Astrocyte (in vitro differentiated cells and primary cell): ENCODE data around the gene KCNH6. TPM values are rescaled to one million over a fixed set of nuclear protein-coding genes. Genes with fewer than 3 reads are reported as not detected.

Source experiments
- DNase-seq: peaks from one replicate; pipeline ENCODE4 v3.0.0-alpha.2; 2010; ENCODE audit warnings: low read depth
- FAIRE-seq: peaks from 2 replicates; lab custom pipeline; 2011; peaks lifted over from hg19 to GRCh38; lab: Jason Lieb, UNC
- H2AFZ ChIP-seq: 2 replicates; pipeline ENCODE4 v1.6.0; 2012; ENCODE audit warnings: low read depth, low read length, inconsistent platforms
- H3K27ac ChIP-seq: 2 replicates; pipeline ENCODE4 v1.5.1; 2011; ENCODE audit warnings: low read depth, low read length, inconsistent platforms
- H3K27me3 ChIP-seq: 2 replicates; pipeline ENCODE4 v1.6.0; 2011; ENCODE audit warnings: low read length, inconsistent platforms; ENCODE audit not compliant: insufficient read depth
- H3K36me3 ChIP-seq: 2 replicates; pipeline ENCODE4 v1.5.1; 2011; ENCODE audit warnings: low read length, inconsistent platforms; ENCODE audit not compliant: insufficient read depth
- H3K4me1 ChIP-seq: 2 replicates; pipeline ENCODE4 v1.5.1; 2011; ENCODE audit warnings: low read length, inconsistent platforms; ENCODE audit not compliant: insufficient read depth
- H3K4me2 ChIP-seq: 2 replicates; pipeline ENCODE4 v1.6.0; 2012; ENCODE audit warnings: low read length, inconsistent platforms
- H3K4me3 ChIP-seq: 2 replicates; pipeline ENCODE4 v1.5.1; 2011; ENCODE audit warnings: low read depth, mild to moderate bottlenecking, low read length, inconsistent platforms; ENCODE audit not compliant: insufficient read depth
- H3K79me2 ChIP-seq: 2 replicates; pipeline ENCODE4 v1.6.0; 2012; ENCODE audit warnings: mild to moderate bottlenecking, low read length, inconsistent platforms; ENCODE audit not compliant: insufficient read depth
- H3K9ac ChIP-seq: 2 replicates; pipeline ENCODE4 v1.6.0; 2012; ENCODE audit warnings: mild to moderate bottlenecking, low read length, inconsistent platforms
- H3K9me3 ChIP-seq: 2 replicates; pipeline ENCODE4 v1.5.1; 2012; ENCODE audit warnings: low read depth, mild to moderate bottlenecking, low read length, inconsistent platforms; ENCODE audit not compliant: insufficient read depth
- H4K20me1 ChIP-seq: 2 replicates; pipeline ENCODE4 v1.6.0; 2012; ENCODE audit warnings: low read length, inconsistent platforms; ENCODE audit not compliant: insufficient read depth
- H3K27ac Mint-ChIP-seq: one replicate; pipeline ENCODE4 v1.8.0; 2021; ENCODE audit warnings: mild to moderate bottlenecking, mixed read lengths; ENCODE audit not compliant: unreplicated experiment
- H3K27me3 Mint-ChIP-seq: one replicate; pipeline ENCODE4 v1.8.0; 2021; ENCODE audit warnings: low read depth, mixed read lengths; ENCODE audit not compliant: unreplicated experiment
- H3K36me3 Mint-ChIP-seq: one replicate; pipeline ENCODE4 v1.8.0; 2021; ENCODE audit warnings: low read depth, mixed read lengths; ENCODE audit not compliant: unreplicated experiment
- H3K4me1 Mint-ChIP-seq: one replicate; pipeline ENCODE4 v1.8.0; 2021; ENCODE audit warnings: low read depth, mixed read lengths; ENCODE audit not compliant: unreplicated experiment
- H3K4me3 Mint-ChIP-seq: one replicate; pipeline ENCODE4 v1.8.0; 2021; ENCODE audit warnings: mild to moderate bottlenecking, moderate library complexity, mixed read lengths; ENCODE audit not compliant: unreplicated experiment
- H3K9me3 Mint-ChIP-seq: one replicate; pipeline ENCODE4 v1.8.0; 2021; ENCODE audit warnings: mild to moderate bottlenecking, mixed read lengths; ENCODE audit not compliant: unreplicated experiment
- EZH2 ChIP-seq: IDR thresholded peaks from 2 replicates; pipeline ENCODE4 v1.6.1; 2012; ENCODE audit warnings: mild to moderate bottlenecking, low read length, inconsistent platforms; ENCODE audit not compliant: insufficient read depth
- total RNA-seq: library from RNA; stranded (reverse); gene quantifications from 2 replicates; pipeline ENCODE4 v1.2.1, GENCODE V29; 2021
- TF ChIP-seq, protein P1 (sequence below): IDR thresholded peaks from 2 replicates; pipeline ENCODE4 v1.5.1; 2011; ENCODE audit warnings: low read depth, mild to moderate bottlenecking, inconsistent platforms, low read length, moderate library complexity; ENCODE audit not compliant: insufficient read depth

KCNH6 gene
- total RNA-seq, 1 donor from 2014 or later, result not detected

DNA sequence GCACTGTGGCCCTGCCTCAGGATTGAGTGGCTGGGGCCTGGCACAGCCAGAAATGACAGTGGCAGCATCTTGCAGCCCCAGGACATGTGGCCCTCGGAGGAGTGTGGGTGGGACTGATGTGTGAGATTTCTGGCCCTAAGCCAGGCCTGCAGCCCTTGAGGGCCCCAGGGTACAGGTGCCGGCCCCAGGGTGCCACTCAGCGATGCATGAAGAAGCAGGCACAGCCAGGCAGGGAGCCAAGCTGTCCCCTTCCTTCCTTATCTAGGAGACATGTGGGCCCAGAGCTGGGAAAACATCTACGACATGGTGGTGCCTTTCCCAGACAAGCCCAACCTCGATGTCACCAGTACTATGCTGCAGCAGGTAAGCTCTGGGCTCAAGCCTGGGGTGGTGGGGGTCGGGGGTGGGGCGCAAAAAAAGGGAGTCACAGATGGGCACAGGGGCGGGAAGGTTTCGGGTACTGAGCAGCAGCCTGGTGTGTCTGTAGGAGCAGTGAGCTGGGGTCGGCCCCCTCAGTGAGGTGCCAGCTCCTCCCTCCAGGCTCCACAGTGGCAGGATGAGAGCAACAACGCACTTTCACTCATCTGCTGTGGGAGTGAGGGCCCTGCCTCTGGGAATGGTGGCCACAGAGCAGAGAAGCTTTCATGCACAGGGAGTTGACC, 42.2 kb upstream of the KCNH6 start:
- H3K27me3 Mint-ChIP-seq, result peaks cover 50% of the 10 kb centered on the region
- H3K36me3 Mint-ChIP-seq, result no peaks in the 10 kb centered on the region
- Histone ChIP-seq H3K9me3 (no peaks in the 10 kb centered on the region), H3K9ac (no peak overlapping the region), H3K79me2 (no peaks in the 10 kb centered on the region), H4K20me1 (peaks cover 3% of the 10 kb centered on the region), H3K36me3 (no peaks in the 10 kb centered on the region), H2AFZ (no peak overlapping the region), H3K4me3 (no peak overlapping the region), H3K4me2 (no peak overlapping the region), H3K4me1 (peaks cover 19% of the 10 kb centered on the region), H3K27me3 (peaks cover 6% of the 10 kb centered on the region), H3K27ac (no peak overlapping the region)
- TF ChIP-seq EZH2, result no peak
- TF ChIP-seq, protein P1, sequence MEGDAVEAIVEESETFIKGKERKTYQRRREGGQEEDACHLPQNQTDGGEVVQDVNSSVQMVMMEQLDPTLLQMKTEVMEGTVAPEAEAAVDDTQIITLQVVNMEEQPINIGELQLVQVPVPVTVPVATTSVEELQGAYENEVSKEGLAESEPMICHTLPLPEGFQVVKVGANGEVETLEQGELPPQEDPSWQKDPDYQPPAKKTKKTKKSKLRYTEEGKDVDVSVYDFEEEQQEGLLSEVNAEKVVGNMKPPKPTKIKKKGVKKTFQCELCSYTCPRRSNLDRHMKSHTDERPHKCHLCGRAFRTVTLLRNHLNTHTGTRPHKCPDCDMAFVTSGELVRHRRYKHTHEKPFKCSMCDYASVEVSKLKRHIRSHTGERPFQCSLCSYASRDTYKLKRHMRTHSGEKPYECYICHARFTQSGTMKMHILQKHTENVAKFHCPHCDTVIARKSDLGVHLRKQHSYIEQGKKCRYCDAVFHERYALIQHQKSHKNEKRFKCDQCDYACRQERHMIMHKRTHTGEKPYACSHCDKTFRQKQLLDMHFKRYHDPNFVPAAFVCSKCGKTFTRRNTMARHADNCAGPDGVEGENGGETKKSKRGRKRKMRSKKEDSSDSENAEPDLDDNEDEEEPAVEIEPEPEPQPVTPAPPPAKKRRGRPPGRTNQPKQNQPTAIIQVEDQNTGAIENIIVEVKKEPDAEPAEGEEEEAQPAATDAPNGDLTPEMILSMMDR, result no peak
- peaks cover 2% of the 10 kb centered on the region for H3K9me3 Mint-ChIP-seq
- H3K4me3 Mint-ChIP-seq, result no peak overlapping the region
- no peaks in the 10 kb centered on the region for H3K4me1 Mint-ChIP-seq
- H3K27ac Mint-ChIP-seq, result no peak overlapping the region
- DNase-seq (no peak), FAIRE-seq (no peak)

DNA sequence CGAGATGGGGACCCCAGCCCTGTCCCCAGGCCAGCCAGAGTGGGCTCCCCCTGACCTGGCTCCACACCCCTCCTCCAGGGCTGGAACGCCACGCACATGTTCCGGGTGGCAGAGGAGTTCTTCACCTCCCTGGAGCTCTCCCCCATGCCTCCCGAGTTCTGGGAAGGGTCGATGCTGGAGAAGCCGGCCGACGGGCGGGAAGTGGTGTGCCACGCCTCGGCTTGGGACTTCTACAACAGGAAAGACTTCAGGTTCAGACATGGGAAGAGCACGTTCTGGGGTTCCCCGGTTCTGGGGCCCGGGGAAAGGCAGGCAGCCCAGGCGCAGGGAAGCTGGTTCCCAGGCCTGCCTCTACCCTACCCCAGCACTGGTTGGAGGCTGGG, 41.7 kb upstream of the KCNH6 start:
- no peaks in the 10 kb centered on the region for H3K79me2 ChIP-seq
- H3K4me1 ChIP-seq, result peaks cover 16% of the 10 kb centered on the region
- H3K36me3 ChIP-seq, result no peaks in the 10 kb centered on the region
- no peaks in the 10 kb centered on the region for H3K4me1 Mint-ChIP-seq
- no peaks in the 10 kb centered on the region for H3K36me3 Mint-ChIP-seq
- H3K4me3 Mint-ChIP-seq, result no peak overlapping the region
- no peaks in the 10 kb centered on the region for H3K9me3 ChIP-seq
- no peak overlapping the region for H3K4me2 ChIP-seq
- TF ChIP-seq, protein P1, result no peak
- no peak for TF ChIP-seq EZH2
- FAIRE-seq, result no peak
- H4K20me1 ChIP-seq, result peaks cover 3% of the 10 kb centered on the region
- H2AFZ ChIP-seq, result no peak overlapping the region
- peaks cover 6% of the 10 kb centered on the region for H3K27me3 ChIP-seq
- no peak overlapping the region for H3K4me3 ChIP-seq
- DNase-seq, result no peak
- H3K27ac Mint-ChIP-seq, result no peak overlapping the region
- H3K9ac ChIP-seq, result no peak overlapping the region
- no peak overlapping the region for H3K27ac ChIP-seq
- H3K9me3 Mint-ChIP-seq, result peaks cover 2% of the 10 kb centered on the region
- H3K27me3 Mint-ChIP-seq, result peaks cover 55% of the 10 kb centered on the region

DNA sequence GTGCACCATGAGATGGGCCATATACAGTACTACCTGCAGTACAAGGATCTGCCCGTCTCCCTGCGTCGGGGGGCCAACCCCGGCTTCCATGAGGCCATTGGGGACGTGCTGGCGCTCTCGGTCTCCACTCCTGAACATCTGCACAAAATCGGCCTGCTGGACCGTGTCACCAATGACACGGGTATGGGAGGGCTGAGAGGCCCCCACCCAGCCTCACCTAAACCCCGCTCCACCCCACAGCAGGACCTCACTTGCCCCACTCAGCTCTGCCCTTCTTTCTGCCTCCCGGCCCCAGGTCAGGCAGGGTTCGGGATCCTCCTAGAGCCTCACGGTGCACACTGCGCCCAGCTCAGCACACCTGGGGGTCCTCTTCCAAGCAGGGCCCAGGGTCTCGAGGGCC, 40.6 kb upstream of the KCNH6 start:
- Histone ChIP-seq H3K4me1 (peaks cover 13% of the 10 kb centered on the region), H3K9me3 (no peaks in the 10 kb centered on the region), H3K9ac (no peak overlapping the region), H4K20me1 (peaks cover 3% of the 10 kb centered on the region), H3K36me3 (no peaks in the 10 kb centered on the region), H3K27ac (no peak overlapping the region), H3K4me2 (no peak overlapping the region), H3K79me2 (no peaks in the 10 kb centered on the region), H3K4me3 (no peak overlapping the region), H3K27me3 (peaks cover 6% of the 10 kb centered on the region), H2AFZ (no peak overlapping the region)
- TF ChIP-seq, protein P1, result no peak
- no peak for TF ChIP-seq EZH2
- no peak for FAIRE-seq
- no peaks in the 10 kb centered on the region for H3K36me3 Mint-ChIP-seq
- peaks cover 2% of the 10 kb centered on the region for H3K9me3 Mint-ChIP-seq
- no peak overlapping the region for H3K4me3 Mint-ChIP-seq
- no peak for DNase-seq
- no peaks in the 10 kb centered on the region for H3K4me1 Mint-ChIP-seq
- H3K27ac Mint-ChIP-seq, result no peak overlapping the region
- H3K27me3 Mint-ChIP-seq, result peaks cover 62% of the 10 kb centered on the region
